GM12892 (cell line): ENCODE results near the gene LHFPL6.

Source experiments
- POLR2A ChIP-seq: IDR thresholded peaks from 2 replicates; pipeline ENCODE4 v1.6.1; 2011; ENCODE audit warnings: low read depth, low read length, control low read depth
- TAF1 ChIP-seq: IDR thresholded peaks from 2 replicates; pipeline ENCODE4 v1.6.1; 2011; ENCODE audit warnings: low read depth, mild to moderate bottlenecking, control low read depth, low read length, borderline replicate concordance

GRCh38 chr13:39499604-39500003 lies 103.4 kb downstream of the LHFPL6 start:
- TF ChIP-seq TAF1 (no peak), POLR2A (no peak)
